ENCODE results near the gene DOK7. TPM values are rescaled to one million over a fixed set of nuclear protein-coding genes. Genes with fewer than 3 reads are reported as not detected.

DOK7 gene
- total RNA-seq, 1 experiment from 2014 or later = not detected

DNA sequence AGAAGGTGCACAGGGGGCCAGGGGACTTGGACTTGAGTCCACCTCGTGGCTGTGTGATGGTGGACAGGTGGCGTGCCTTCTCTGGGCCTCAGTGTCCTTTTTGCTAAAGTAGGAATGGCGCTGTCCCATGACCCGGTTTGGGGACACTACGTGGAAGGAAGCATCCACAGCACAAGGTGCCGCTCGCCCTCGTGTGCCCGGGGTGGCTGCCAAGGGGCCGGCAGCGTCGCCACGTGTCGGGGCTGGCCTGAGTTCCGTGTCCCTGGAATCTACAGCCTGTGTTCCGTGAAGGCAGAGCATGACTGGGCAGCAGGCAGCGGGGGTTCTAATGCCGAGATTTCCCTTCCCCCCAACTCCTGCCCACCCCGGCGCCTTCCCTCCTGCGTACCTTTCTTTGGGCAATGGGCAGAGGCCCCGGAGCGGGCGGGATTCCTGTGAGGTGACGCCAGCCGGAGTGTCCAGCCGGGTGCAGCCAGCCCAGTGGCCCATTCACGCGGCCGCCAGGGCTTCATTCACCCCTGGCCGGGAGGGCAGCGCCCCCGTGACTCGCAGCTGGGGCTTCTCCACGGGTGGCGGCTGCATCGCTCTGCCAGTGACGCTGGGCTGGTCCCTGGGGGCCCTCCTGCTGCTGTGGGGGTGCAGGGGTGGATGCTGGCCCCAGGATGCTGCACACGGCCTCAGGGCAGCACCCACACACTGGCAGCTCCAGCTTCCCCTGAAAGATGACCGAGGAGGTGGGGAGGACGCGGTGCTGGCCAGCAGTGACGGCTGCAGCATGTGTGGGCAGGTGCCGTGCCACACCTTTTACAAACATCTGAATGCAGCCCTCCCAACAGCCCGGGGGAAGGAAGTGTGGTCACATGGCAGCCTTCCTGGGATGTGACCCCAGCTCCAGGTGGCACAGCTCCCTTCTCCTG lies 21.2 kb downstream of the DOK7 start:
- ChIA-PET CTCF (no interaction called here), POLR2A (ENCODE audit: low non-redundant PET) (no interaction called here)
- H3K36me3 ChIP-seq (ENCODE audit: insufficient read depth, low read length, poor library complexity, severe bottlenecking) = no peaks in the 10 kb centered on the region
- H3K4me1 ChIP-seq (ENCODE audit: insufficient read depth, low read length, poor library complexity, severe bottlenecking) = no peaks in the 10 kb centered on the region
- H3K9me3 ChIP-seq (ENCODE audit: low read depth, low read length, poor library complexity, severe bottlenecking) = no peaks in the 10 kb centered on the region
- no peak overlapping the region for H3K4me3 ChIP-seq (ENCODE audit: low read depth, low read length, poor library complexity, severe bottlenecking)
- DNase-seq (ENCODE audit: low spot score) = no peak
- intact Hi-C loops (cut with micrococcal nuclease; ENCODE audit: unreplicated experiment) = loop anchor here (5.0 kb wide), 1 partner anchor 377 kb away; no protein-coding TSS in a partner anchor
- TF ChIP-seq, protein P1, sequence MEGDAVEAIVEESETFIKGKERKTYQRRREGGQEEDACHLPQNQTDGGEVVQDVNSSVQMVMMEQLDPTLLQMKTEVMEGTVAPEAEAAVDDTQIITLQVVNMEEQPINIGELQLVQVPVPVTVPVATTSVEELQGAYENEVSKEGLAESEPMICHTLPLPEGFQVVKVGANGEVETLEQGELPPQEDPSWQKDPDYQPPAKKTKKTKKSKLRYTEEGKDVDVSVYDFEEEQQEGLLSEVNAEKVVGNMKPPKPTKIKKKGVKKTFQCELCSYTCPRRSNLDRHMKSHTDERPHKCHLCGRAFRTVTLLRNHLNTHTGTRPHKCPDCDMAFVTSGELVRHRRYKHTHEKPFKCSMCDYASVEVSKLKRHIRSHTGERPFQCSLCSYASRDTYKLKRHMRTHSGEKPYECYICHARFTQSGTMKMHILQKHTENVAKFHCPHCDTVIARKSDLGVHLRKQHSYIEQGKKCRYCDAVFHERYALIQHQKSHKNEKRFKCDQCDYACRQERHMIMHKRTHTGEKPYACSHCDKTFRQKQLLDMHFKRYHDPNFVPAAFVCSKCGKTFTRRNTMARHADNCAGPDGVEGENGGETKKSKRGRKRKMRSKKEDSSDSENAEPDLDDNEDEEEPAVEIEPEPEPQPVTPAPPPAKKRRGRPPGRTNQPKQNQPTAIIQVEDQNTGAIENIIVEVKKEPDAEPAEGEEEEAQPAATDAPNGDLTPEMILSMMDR (conservative IDR thresholded peaks at IDR 0.05; ENCODE audit: low read depth, low read length) = no peak
- TF ChIP-seq EZH2 (IDR thresholded peaks at IDR 0.05; ENCODE audit: borderline replicate concordance, low read depth, low read length, poor library complexity, severe bottlenecking) = no peak
- H3K27ac ChIP-seq (ENCODE audit: low read depth, low read length, poor library complexity, severe bottlenecking) = no peak overlapping the region
- peaks cover 47% of the 10 kb centered on the region for H3K27me3 ChIP-seq (replicated peaks; ENCODE audit: insufficient read depth, low read depth, low read length, poor library complexity)
- no TSS peak for BruUV-seq (replicated peaks)

GRCh38 chr4:3485011-3485791 lies 22.1 kb downstream of the DOK7 start:
- POLR2A ChIA-PET (ENCODE audit: low non-redundant PET) = no interaction called here
- CTCF ChIA-PET = no interaction called here
- no TSS peak for BruUV-seq (replicated peaks)
- intact Hi-C loops (cut with micrococcal nuclease; ENCODE audit: unreplicated experiment) = no loop called here
- no peaks in the 10 kb centered on the region for H3K9me3 ChIP-seq (ENCODE audit: low read depth, low read length, poor library complexity, severe bottlenecking)
- H3K4me3 ChIP-seq (ENCODE audit: low read depth, low read length, poor library complexity, severe bottlenecking) = no peak overlapping the region
- H3K27me3 ChIP-seq (replicated peaks; ENCODE audit: insufficient read depth, low read depth, low read length, poor library complexity) = peaks cover 47% of the 10 kb centered on the region
- TF ChIP-seq EZH2 (IDR thresholded peaks at IDR 0.05; ENCODE audit: borderline replicate concordance, low read depth, low read length, poor library complexity, severe bottlenecking) = no peak
- no peak overlapping the region for H3K27ac ChIP-seq (ENCODE audit: low read depth, low read length, poor library complexity, severe bottlenecking)
- no peaks in the 10 kb centered on the region for H3K4me1 ChIP-seq (ENCODE audit: insufficient read depth, low read length, poor library complexity, severe bottlenecking)
- no peak for DNase-seq (ENCODE audit: low spot score)
- no peaks in the 10 kb centered on the region for H3K36me3 ChIP-seq (ENCODE audit: insufficient read depth, low read length, poor library complexity, severe bottlenecking)

DNA sequence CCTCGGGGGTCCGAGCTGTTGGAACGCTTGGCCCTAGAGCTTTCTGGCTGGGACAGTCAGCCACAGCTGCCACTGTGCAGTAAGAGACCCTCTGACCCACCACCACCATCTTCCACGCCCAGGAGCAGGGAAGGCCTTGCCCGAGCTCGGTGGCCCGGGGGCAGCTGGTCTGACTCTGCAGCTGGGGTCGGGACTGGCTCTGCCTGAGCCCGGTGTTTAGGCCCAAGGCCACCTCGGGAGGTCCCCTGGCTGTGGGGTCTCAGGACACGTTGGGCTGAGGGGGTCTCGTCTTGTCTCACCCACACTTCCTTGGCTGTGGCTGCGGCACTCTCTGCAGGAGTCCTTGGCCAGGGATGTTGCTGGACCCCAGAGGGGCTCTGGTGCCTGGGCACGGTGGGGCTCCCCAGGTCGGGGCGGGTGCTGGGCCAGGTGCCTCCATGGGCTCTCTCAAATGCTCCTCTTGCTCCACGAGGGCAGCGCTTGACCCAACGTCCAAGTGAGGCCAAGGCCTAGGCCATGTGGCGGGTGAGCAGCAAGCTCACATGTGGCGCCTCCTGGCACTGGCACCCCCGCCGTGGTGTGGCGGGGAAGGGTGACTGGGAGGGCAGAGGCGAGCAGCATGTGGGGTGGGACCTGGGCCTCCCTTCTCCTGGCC lies 22.9 kb downstream of the DOK7 start:
- Histone ChIP-seq H3K27ac (ENCODE audit: low read depth, low read length, poor library complexity, severe bottlenecking) (no peak overlapping the region), H3K9me3 (ENCODE audit: low read depth, low read length, poor library complexity, severe bottlenecking) (no peaks in the 10 kb centered on the region), H3K4me1 (ENCODE audit: insufficient read depth, low read length, poor library complexity, severe bottlenecking) (no peaks in the 10 kb centered on the region), H3K4me3 (ENCODE audit: low read depth, low read length, poor library complexity, severe bottlenecking) (no peak overlapping the region), H3K27me3 (replicated peaks; ENCODE audit: insufficient read depth, low read depth, low read length, poor library complexity) (peaks cover 47% of the 10 kb centered on the region), H3K36me3 (ENCODE audit: insufficient read depth, low read length, poor library complexity, severe bottlenecking) (no peaks in the 10 kb centered on the region)
- BruUV-seq (replicated peaks) = no TSS peak
- ChIA-PET CTCF (no interaction called here), POLR2A (ENCODE audit: low non-redundant PET) (no interaction called here)
- no peak for DNase-seq (ENCODE audit: low spot score)
- intact Hi-C loops (cut with micrococcal nuclease; ENCODE audit: unreplicated experiment) = no loop called here
- TF ChIP-seq, protein P1 (conservative IDR thresholded peaks at IDR 0.05; ENCODE audit: low read depth, low read length) = no peak
- TF ChIP-seq EZH2 (IDR thresholded peaks at IDR 0.05; ENCODE audit: borderline replicate concordance, low read depth, low read length, poor library complexity, severe bottlenecking) = no peak

Data from A673 (cell line).